Lower leg skin (tissue), 4 donors: ENCODE measurements around the gene LCA5. TPM values are rescaled to one million over a fixed set of nuclear protein-coding genes. Genes with fewer than 3 reads are reported as not detected.
A peak's percentile ranks its signal among the peaks of the same experiment; 100 is the strongest.

Experiments used
- DNase-seq, 2 donors: peaks; one replicate each; pipeline ENCODE4 v3.0.0-alpha.2; 2019; ENCODE audit warnings: low spot score in 2 of 2
- H3K4me3 ChIP-seq: fragments of 200-600 bp; sonication (generic); 2 replicates; pipeline ENCODE4 v1.5.1; 2017; ENCODE audit warnings: mild to moderate bottlenecking, low read depth; ENCODE audit not compliant: poor library complexity, severe bottlenecking
- CTCF ChIP-seq, 3 donors: fragments of 450-650 bp; IDR thresholded peaks; one replicate each; pipeline ENCODE4 v1.5.1; 2016; ENCODE audit warnings: antibody characterized with exemption in 3 of 3, mild to moderate bottlenecking in 3 of 3, moderate library complexity in 2 of 3
- POLR2A ChIP-seq, 2 donors: fragments of 450-650 bp; IDR thresholded peaks; one replicate each; pipeline ENCODE4 v1.6.1; 2016 to 2017; ENCODE audit warnings: antibody characterized with exemption in 2 of 2, mild to moderate bottlenecking in 1 of 2, moderate library complexity in 1 of 2
- WGBS, 2 donors: methylation state at CpG; one replicate each; pipeline ENCODE4 v1.1.5; 2018; 5-methylcytosine and 5-hydroxymethylcytosine counted together
- intact Hi-C: fragments of 100-400 bp; cut with DNase I; formaldehyde crosslinking; loops from one replicate; pipeline ENCODE4 v1.15.0; 2023; ENCODE audit warnings: low total_unique reads
- total RNA-seq, 4 donors: library from RNA; depleted of rRNA; stranded (reverse); fragments of >200 nt; gene quantifications; one replicate each; pipeline ENCODE4 v1.1.0, GENCODE V29; 2016

Gene LCA5
- total RNA-seq, 4 donors from 2014 or later = 1.8 to 2.8 (median 2.2) TPM

- intact Hi-C loops = no loop called here
- TF ChIP-seq POLR2A (IDR thresholded peaks at IDR 0.05) (no peak), CTCF (IDR thresholded peaks at IDR 0.05) (no peak)
- DNase-seq = no peak
- WGBS, 2 donors = 6 to 20% methylated on average over 2 of the region's 2 CpGs
- no peak overlapping the region for H3K4me3 ChIP-seq
These were observed 69.5 kb downstream of the LCA5 start for GRCh38 chr6:79467716-79468115.

- TF ChIP-seq CTCF (IDR thresholded peaks at IDR 0.05) = no peak
- no peak for TF ChIP-seq POLR2A (IDR thresholded peaks at IDR 0.05)
- WGBS, 2 donors = 13% methylated on average over 6 of the region's 6 CpGs
- intact Hi-C loops = no loop called here
- no peak overlapping the region for H3K4me3 ChIP-seq
- DNase-seq = no peak
These were observed 70.9 kb downstream of the LCA5 start for GRCh38 chr6:79466207-79466834.

DNA sequence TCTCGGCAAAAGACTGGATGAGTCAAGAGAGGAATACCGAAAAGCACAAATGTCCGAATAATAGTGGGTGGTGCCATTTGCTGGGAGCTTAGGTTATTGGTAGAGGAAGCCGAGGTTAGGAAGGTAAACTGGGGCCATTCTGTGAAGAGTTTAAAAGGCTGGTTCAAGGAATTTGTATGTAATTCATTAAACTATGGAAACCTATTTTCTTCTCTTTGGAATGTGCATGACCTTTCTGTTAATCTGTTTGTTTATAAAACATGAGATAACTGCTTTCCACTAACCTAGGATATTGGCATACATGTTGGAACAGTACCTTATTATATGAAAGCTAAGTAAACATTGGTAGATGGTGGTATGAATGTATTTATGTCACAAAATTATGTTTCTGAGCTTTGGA is 71.8 kb downstream of the LCA5 start:
- intact Hi-C loops = no loop called here
- TF ChIP-seq POLR2A (IDR thresholded peaks at IDR 0.05) (no peak), CTCF (IDR thresholded peaks at IDR 0.05) (no peak)
- WGBS, 2 donors = 92 to 93% methylated on average over 4 of the region's 4 CpGs
- H3K4me3 ChIP-seq = no peak overlapping the region
- no peak for DNase-seq

DNA sequence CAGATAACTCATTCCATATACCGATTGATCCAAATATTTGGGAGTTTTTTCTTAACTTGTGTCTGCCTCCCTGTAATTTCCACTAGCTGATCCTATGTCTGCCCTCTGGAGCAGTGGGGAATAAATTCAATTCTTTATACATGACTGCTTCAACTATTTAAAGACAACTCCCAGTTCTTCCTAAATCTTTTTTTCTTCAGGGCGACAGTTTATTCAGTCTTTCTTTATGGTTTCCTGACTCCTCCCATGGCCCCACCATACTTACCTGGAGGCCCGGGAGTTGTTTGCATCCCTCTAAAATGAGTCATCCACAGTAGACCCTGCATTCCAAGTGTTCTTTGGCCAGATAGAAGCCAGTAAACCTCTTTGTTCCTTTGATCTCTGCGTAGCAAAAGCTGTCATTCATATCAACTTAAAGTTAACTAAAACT is 73.6 kb downstream of the LCA5 start:
- no peak overlapping the region for H3K4me3 ChIP-seq
- TF ChIP-seq POLR2A (IDR thresholded peaks at IDR 0.05) (no peak), CTCF (IDR thresholded peaks at IDR 0.05) (no peak)
- intact Hi-C loops = no loop called here
- no peak for DNase-seq
- WGBS, 2 donors = 54 to 63% methylated on average over 4 of the region's 4 CpGs

- intact Hi-C loops = no loop called here
- no peak overlapping the region for H3K4me3 ChIP-seq
- TF ChIP-seq POLR2A (IDR thresholded peaks at IDR 0.05) (no peak), CTCF (IDR thresholded peaks at IDR 0.05) (no peak)
- peak in 1 of 2 donors; percentile 29 for DNase-seq
- 58 to 66% methylated on average over 3 of the region's 3 CpGs for WGBS, 2 donors
These were observed 76.0 kb downstream of the LCA5 start for GRCh38 chr6:79461205-79461604.

DNA sequence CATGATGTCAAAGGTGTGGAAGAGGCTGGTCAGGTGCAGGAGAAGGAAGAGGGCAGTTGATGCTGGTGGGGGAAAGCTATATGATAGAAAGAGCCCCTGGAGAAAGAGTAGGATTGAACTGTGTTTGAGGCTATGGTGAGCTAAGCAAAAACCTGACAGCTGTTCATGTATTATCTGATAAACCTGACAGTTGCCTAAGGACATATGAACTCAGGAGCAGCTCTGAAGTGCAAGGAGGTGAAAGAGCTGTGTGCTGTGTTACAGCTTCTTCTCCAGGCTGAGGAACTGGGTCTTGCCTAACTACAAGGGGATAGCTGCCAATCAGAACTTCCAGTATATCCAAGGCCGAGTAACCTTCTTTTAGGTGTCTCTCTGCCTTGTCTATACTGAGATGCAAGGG is 81.8 kb downstream of the LCA5 start:
- 53 to 68% methylated on average over 1 of the region's 1 CpG for WGBS, 2 donors
- no peak for TF ChIP-seq CTCF (IDR thresholded peaks at IDR 0.05)
- TF ChIP-seq POLR2A (IDR thresholded peaks at IDR 0.05) = no peak
- intact Hi-C loops = no loop called here

More for the DNA sequence above, 81.8 kb downstream of the LCA5 start:
- H3K4me3 ChIP-seq = no peak overlapping the region
- DNase-seq = no peak
